ENCODE measurements around the gene ZNRF4. TPM values are rescaled to one million over a fixed set of nuclear protein-coding genes. Genes with fewer than 3 reads are reported as not detected.

ZNRF4 gene
- total and polyA plus RNA-seq, 2 of the 8 experiments (the other 6 are each of a cell fraction or from before 2014, with no cell fraction given), result not detected

- TF ChIP-seq, protein P1, sequence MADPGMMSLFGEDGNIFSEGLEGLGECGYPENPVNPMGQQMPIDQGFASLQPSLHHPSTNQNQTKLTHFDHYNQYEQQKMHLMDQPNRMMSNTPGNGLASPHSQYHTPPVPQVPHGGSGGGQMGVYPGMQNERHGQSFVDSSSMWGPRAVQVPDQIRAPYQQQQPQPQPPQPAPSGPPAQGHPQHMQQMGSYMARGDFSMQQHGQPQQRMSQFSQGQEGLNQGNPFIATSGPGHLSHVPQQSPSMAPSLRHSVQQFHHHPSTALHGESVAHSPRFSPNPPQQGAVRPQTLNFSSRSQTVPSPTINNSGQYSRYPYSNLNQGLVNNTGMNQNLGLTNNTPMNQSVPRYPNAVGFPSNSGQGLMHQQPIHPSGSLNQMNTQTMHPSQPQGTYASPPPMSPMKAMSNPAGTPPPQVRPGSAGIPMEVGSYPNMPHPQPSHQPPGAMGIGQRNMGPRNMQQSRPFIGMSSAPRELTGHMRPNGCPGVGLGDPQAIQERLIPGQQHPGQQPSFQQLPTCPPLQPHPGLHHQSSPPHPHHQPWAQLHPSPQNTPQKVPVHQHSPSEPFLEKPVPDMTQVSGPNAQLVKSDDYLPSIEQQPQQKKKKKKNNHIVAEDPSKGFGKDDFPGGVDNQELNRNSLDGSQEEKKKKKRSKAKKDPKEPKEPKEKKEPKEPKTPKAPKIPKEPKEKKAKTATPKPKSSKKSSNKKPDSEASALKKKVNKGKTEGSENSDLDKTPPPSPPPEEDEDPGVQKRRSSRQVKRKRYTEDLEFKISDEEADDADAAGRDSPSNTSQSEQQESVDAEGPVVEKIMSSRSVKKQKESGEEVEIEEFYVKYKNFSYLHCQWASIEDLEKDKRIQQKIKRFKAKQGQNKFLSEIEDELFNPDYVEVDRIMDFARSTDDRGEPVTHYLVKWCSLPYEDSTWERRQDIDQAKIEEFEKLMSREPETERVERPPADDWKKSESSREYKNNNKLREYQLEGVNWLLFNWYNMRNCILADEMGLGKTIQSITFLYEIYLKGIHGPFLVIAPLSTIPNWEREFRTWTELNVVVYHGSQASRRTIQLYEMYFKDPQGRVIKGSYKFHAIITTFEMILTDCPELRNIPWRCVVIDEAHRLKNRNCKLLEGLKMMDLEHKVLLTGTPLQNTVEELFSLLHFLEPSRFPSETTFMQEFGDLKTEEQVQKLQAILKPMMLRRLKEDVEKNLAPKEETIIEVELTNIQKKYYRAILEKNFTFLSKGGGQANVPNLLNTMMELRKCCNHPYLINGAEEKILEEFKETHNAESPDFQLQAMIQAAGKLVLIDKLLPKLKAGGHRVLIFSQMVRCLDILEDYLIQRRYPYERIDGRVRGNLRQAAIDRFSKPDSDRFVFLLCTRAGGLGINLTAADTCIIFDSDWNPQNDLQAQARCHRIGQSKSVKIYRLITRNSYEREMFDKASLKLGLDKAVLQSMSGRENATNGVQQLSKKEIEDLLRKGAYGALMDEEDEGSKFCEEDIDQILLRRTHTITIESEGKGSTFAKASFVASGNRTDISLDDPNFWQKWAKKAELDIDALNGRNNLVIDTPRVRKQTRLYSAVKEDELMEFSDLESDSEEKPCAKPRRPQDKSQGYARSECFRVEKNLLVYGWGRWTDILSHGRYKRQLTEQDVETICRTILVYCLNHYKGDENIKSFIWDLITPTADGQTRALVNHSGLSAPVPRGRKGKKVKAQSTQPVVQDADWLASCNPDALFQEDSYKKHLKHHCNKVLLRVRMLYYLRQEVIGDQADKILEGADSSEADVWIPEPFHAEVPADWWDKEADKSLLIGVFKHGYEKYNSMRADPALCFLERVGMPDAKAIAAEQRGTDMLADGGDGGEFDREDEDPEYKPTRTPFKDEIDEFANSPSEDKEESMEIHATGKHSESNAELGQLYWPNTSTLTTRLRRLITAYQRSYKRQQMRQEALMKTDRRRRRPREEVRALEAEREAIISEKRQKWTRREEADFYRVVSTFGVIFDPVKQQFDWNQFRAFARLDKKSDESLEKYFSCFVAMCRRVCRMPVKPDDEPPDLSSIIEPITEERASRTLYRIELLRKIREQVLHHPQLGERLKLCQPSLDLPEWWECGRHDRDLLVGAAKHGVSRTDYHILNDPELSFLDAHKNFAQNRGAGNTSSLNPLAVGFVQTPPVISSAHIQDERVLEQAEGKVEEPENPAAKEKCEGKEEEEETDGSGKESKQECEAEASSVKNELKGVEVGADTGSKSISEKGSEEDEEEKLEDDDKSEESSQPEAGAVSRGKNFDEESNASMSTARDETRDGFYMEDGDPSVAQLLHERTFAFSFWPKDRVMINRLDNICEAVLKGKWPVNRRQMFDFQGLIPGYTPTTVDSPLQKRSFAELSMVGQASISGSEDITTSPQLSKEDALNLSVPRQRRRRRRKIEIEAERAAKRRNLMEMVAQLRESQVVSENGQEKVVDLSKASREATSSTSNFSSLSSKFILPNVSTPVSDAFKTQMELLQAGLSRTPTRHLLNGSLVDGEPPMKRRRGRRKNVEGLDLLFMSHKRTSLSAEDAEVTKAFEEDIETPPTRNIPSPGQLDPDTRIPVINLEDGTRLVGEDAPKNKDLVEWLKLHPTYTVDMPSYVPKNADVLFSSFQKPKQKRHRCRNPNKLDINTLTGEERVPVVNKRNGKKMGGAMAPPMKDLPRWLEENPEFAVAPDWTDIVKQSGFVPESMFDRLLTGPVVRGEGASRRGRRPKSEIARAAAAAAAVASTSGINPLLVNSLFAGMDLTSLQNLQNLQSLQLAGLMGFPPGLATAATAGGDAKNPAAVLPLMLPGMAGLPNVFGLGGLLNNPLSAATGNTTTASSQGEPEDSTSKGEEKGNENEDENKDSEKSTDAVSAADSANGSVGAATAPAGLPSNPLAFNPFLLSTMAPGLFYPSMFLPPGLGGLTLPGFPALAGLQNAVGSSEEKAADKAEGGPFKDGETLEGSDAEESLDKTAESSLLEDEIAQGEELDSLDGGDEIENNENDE (IDR thresholded peaks at IDR 0.05; ENCODE audit: insufficient replicate concordance, low read length), result no peak
- TF ChIP-seq NANOG (IDR thresholded peaks at IDR 0.05; ENCODE audit: insufficient read depth, low read depth, low read length, poor library complexity, severe bottlenecking) (no peak), GABPA (IDR thresholded peaks at IDR 0.05; ENCODE audit: borderline replicate concordance, insufficient read depth, low read length) (no peak), CREB1 (IDR thresholded peaks at IDR 0.05) (no peak), CBX5 (IDR thresholded peaks at IDR 0.05; ENCODE audit: low read depth, low read length) (no peak), TAF7 (optimal IDR thresholded peaks at IDR 0.05; ENCODE audit: borderline replicate concordance, low read depth, low read length) (no peak), ASH2L (IDR thresholded peaks at IDR 0.05; ENCODE audit: low read length) (no peak), ATF3 (IDR thresholded peaks at IDR 0.05; ENCODE audit: insufficient read depth, low read depth, low read length) (no peak), NRF1 (IDR thresholded peaks at IDR 0.05; ENCODE audit: low read depth, low read length) (no peak), SIX5 (IDR thresholded peaks at IDR 0.05; ENCODE audit: low read depth, low read length) (no peak)
Observed at GRCh38 chr19:5456130-5456840, 1.1 kb downstream of the ZNRF4 start (continued).
